GM19351 (cell line): ENCODE measurements around the gene COL20A1.

Experiments used
- ATAC-seq: cut with Tn5 transposase; IDR thresholded peaks from one replicate; pipeline ENCODE4 v1.9.1; 2021; ENCODE audit warnings: mild to moderate bottlenecking, moderate library complexity; ENCODE audit not compliant: unreplicated experiment

Gene COL20A1

DNA sequence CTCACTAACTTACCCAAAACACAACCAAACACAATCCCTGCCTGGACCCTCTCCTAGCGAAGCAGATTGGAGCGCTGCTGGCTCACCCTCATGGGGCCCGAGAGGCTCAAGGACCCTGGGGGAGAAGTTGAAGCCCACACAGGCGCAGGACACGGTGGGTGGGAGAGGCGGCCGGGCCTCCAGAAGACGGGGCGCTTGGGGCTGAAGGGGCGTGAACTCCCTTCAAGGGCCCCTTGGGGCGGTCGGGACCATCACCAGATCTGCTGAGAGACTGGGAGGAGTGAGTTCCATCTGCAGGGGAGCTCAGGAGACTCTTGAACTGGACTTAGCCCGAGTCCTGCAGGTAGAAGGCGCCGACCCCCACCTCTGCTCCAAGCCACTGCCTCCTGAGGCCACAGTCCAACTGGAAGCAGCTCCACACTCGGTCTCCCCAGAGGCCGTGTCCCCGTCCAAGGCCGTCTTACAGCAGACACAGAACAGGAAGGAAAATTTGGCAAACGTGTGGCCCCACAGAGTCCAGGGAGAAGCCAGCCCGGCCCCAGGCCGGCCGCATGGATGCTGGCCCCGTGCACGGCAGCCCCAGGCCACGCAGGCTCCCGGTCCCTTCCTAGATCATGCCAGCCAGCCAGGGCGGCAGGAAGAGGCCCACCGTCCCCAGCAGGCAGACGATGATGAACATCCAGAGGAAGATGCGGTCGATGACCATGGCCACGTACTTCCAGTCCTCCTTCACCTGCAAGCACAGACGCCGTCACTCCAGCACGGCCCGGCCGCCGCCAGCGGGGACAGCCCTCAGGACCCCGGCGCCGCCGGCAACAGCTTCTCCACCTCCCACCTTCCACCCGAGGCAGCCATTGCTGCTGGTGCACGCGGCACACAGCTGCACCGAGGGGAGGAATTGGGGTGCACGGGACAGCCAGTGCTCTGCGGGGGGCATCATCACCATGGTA, 53.4 kb downstream of the COL20A1 start:
- no peak for ATAC-seq

DNA sequence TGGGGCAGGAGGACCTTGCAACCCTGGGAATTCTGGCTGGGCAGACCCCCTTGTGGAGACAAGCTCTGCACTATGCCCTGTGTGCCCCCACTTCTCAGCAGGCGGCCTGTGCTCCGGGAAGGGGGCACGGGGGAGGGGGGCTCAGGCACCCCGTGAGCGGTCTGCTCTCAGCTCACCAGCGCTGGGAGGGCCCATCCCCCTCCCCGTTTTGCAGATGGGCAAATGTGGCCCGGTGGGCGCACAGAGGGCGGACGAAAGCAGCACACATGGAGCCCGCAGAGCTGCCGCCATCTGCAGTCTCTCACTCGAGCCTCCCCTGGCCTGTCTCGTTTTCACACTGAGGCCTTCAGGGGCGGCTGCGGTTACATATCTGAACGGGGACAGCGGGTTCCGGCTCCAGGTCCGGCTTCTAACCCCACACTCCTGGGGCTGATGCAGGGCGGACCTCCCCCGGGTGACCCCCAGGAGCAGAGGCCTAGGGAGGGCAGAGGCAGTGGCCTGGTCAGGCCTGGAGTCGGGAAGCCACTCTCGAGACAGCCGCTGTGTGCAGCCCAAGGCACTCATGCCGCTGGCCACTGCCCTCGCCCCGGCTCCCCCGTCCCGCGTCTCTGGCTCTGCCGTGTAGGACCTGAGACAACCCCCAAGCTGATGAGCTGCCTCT, 54.2 kb downstream of the COL20A1 start:
- ATAC-seq: no peak

DNA sequence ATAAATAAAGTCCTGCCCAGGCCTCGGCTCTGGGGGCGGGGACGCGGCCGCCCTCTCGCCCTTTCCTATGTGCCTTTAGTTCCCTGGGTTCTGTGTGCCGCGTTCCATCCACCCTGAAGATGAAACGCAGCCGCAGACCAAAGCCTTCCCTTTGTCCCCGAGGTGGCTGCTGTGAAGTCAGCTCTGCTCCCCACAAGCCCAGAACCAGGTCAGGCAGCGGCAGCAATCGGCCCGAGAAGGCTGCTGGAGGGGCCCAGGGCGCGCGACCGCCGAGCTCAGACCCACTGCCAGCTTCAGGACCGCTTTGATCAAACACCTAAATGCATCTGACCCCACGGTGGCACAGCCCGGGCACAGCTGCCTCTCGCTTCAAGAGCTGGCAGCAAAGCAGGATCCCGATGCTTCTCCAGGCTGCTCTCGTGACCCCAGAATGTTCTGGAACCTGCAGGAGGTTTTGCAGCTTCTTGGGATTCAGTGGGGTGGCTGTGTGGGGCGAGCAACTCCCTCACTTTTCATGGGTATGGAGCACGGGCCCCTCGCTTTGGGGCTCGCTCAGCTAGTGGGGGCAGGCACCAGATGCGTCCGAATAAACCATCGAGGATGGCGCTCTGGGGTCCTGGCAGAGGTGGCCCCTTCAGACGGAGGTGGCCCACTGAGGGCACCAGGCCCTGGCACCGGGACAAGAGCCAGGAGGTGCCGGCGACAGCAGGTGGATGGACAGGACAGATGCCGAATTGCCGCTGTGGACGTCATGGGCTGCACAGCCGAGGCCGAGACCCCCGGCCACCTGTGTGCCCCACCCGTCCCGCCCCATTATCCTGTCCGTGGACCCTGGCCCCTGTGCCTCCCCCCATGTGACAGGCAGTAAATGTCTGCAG, 55.2 kb downstream of the COL20A1 start:
- no peak for ATAC-seq

DNA sequence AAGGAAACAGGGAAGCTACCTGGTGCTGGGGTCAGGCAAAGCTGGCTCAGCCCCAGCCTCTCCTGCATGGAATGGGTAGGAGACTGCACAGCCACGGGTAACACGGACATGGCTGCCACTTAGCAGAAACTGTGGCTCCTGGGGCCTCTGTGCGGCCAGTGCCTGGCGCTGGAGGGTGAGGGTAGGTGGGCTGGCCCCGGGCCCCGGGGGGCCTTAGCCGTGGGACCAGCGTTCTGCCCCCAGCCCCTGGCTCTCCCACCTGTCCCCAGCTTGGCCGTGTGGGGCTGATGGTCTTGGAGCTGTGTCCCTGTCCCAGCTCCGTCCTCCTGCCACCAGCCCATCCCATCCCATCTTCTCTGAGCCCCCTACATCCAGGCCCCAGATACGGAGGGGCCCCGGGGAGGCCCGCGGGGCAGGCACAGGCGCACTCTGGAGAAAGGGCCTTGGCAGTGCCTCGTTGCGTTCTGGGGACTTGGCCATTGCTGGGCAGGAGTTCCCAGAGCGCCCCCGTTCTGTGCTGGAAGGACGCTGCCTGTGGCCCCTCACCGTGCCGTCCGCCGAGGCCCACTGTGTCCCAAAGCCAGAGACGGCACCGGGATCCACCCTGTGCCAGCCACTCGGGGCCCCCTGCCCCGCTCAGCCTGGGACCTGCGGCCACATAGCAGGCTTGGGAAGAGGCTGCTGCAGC, 56.0 kb downstream of the COL20A1 start:
- ATAC-seq: no peak

DNA sequence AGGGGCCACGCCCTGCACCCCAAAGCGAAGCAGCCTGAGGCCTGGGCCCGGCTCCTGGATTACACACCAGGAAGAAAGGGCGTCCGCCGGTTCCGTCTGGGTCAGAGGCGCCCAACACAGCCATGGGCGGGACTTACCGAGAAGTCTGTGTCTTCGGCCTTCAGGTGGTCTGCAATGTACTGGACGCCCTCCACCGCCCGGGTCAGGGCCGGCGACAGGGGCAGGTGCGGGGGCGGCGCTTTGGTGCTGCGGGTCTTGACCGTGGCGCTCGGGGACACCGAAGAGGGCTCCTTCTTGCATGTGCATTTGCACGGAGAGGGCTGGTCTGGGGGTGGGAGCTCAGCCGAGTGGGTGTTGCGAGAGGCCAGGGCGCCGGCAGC, 56.5 kb downstream of the COL20A1 start:
- no peak for ATAC-seq

DNA sequence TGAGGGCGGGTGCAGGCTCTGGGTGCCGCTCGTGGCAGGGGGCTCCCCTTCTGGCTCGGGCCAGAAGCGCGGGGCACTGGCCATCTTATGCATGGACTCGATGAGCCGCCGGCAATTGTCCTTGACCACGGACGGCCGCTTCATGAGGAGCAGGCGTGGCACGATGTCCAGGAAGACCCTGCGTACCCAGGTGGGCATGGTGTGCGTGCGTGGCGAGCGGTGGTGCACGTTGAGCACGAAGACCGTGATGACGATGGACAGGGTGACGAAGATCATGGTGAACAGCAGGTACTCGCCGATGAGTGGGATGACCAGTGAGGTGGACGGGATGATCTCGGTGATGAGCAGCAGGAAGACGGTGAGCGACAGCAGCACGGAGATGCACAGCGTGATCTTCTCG, 57.2 kb downstream of the COL20A1 start:
- ATAC-seq: no peak

DNA sequence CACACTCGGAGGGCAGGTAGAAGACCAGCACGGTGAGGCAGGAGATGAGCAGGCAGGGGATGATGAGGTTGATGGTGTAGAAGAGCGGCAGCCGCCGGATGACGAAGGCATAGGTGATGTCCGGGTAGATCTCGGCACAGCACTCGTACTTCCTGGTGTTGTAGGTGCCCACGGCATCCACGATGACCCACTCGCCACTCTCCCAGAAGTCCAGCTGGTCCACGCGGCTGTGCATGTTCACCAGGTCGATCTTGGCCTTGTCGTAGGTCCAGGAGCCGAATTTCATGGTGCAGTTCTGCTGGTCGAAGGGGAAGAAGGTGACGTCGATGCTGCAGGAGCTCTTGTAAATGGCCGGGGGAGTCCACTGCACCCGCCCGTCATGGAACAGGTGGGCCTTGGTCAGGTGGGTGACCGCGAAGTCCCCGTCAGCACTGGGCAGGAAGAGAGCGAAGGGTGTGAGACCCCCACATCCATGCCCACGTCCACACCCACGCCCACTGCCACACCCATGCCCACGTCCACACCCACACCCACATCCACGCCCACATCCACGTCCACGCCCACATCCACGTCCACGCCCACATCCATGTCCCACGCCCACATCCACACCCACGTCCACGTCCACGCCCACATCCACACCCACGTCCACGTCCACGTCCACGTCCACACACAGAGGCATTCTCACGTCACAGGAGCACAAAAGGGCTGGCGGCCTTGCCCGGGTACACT, 57.8 kb downstream of the COL20A1 start:
- ATAC-seq: no peak

DNA sequence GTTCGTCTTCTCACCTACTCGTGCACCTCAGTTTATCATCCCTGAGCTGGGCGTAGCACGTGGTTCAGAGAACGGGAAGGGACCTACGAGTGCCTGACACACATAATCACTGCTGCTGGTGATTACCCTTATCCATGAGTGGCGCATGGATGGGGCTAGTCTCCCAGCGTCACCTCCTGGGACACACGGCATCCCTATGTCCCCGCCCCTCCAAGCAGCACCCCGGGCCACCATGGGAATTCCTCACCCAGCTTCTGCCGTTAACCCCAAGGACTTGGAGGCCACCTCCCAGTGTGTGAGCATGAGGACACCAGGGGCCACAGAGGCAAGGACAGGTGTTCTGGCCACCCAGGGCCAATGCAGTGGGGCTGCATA, 58.3 kb downstream of the COL20A1 start:
- ATAC-seq: no peak

DNA sequence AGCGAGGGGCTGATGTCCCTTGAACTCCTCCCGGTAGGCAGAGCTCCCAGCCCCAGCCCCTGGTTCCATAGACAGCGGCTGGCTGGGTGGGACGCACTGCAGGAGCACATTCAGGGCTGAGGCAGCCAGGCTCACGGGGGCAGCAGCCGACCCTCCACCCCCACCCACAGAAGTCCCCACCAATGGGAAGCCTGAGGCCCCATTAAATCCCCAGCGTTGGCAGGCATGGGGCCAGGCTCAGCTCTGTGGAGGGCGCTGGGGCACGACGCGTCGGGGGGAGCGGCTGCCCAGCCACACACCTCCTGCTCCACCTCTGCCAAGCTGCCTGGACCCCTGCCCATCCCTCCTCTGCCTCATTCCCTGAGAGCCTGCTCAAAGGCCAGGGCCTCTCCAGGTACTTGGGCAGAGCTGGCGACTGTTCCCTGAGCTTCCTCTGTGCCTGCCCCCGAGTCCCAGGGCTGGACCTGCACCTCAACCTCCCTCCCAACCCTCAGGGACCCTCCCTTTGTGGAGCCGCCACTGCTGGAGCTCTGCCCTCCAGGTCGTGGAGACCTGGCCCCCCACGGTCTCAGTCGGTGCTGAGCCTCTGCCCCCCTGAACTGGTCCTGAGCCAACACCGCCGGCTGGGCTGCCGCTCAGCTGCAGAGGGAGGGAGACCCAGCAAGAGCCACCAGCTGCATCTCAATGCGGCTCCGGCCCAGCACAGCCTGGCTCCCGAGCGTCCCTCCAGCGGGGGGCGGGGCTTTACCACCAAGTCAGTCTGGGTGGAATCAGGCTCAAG, 59.0 kb downstream of the COL20A1 start:
- no peak for ATAC-seq

DNA sequence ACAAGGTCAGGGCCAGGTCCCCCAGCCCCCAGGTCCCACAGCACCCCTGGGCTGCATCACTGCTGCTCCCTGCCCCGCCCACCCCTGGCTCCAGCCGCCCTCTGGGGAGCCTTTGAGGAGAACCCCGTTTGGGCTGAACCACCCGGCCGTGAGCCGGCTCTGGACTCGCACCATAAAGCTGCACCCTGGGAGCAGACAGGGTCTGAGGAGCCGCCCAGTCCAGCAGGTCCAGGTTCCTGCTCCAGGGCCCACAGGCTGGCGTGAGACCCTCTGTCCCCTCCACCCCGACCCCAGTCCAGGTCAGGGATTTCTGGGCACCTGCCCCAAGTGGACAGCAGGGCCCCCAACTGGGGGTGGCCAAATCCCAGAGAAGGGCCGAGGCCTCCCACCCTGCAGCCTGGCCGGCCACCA, 59.8 kb downstream of the COL20A1 start:
- no peak for ATAC-seq

DNA sequence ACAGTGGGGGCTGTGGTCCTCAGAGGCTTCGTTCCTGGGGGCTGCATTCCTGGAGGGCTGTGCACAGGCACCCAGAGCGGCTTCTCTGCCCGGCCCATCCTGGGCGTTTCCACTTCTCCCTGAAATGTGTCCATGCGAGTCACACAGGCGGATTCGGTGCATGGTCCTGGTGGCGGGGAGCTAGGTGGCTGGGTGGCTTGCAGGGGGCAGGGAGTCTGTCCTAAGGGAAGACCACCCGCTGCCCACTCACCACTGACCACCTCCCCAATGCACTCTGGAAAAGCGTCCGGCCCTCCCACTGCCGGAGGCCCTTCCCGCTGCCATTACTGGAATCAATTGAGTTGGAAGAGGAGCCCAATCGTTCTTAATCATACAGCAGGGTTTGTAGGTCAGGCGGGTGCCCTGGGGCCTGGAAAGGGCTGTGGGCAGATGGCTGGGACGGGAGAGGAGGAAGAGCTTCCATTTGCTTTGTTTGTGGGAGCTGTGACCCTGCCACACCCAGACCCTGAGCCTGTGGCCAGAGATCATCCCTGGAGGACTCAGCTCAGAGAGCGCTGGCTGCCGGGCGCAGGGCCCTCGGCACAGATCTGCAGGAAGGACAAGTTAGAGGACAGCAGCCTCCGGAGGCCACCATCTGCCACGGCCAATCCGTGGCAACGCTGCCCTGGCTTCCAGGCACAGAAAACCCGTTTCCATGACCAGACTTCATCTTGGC, 61.8 kb downstream of the COL20A1 start:
- ATAC-seq: no peak

DNA sequence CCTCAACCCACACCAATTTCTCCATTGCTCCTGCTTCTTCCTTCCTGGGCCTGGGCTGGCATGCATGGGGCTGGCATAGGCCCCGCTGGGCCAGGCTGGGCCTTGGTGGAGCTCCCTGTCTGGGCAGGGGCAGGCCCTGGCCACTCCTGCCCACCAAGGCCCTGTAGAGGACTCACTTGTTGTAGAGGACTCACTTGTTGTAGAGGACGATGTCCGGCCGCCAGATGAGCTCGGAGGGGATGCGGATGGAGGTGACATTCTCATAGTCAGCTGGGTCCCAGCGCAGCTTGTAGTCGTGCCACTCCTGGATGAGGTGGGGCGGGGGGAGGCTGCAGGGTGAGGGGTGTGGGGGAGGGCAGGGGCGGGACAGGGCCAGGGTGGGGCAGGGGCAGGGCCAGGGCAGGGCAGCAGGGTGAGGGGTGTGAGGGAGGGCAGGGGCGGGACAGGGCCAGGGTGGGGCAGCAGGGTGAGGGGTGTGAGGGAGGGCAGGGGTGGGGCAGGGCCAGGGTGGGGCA, 62.9 kb downstream of the COL20A1 start:
- ATAC-seq: no peak

DNA sequence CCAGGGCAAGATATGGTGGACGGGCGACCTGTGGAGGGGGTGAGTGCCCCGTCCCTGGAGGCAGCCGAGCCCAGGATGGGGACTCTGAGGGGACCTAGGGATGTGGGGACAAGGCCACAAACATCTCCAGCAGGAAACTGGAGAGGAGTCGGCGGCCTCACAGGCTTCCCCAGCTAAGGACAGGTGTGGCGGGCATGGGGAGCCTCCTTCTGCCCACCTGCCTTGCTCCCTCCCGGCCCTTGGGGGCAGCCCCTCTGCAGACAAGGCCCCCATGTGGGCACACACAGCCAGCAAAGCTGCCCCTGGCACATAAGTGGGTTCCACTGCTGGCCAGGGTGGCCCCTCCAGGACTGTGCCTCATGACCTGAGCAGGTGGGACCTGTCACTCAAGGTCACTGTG, 63.5 kb downstream of the COL20A1 start:
- no peak for ATAC-seq

DNA sequence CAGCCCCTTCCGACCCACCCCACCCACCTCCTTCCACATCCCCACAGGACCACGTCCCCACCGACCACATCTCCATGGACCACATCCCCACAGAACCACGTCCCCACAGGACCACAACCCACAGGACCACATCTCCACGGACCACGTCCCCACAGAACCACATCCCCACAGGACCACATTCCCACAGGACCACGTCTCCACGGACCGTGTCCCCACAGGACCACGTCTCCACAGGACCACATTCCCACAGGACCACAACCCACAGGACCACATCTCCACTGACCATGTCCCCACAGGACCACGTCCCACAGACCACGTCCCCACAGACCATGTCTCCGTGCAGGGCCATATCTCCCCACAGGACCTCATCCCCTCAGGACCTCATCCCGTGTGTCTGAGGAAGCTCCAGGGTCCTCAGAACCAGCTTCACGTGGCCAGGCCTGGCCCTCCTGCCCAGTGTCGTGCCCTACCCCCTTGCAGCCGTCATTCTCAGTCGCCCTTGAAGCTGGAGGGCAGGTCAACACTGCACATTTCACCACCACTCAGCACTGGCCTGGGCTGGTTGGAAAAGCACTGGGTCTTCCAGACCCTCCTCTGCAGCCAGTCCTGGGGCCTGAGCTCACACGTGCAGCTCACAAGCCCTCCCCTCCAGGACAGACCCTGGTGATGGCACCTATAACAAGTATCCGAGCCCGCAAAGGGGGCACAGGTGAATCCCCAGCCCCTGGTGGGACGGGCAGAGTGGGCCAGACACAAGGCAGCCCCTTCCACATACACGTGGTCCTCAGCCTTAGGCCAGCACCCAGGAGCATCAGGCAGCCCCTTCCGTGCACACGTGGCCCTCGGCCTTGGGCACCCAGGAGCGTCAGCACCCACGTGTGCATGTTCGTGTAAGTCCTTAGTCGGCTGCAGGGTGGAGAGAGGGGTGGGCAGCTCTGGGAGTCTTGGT, 64.2 kb downstream of the COL20A1 start:
- no peak for ATAC-seq

DNA sequence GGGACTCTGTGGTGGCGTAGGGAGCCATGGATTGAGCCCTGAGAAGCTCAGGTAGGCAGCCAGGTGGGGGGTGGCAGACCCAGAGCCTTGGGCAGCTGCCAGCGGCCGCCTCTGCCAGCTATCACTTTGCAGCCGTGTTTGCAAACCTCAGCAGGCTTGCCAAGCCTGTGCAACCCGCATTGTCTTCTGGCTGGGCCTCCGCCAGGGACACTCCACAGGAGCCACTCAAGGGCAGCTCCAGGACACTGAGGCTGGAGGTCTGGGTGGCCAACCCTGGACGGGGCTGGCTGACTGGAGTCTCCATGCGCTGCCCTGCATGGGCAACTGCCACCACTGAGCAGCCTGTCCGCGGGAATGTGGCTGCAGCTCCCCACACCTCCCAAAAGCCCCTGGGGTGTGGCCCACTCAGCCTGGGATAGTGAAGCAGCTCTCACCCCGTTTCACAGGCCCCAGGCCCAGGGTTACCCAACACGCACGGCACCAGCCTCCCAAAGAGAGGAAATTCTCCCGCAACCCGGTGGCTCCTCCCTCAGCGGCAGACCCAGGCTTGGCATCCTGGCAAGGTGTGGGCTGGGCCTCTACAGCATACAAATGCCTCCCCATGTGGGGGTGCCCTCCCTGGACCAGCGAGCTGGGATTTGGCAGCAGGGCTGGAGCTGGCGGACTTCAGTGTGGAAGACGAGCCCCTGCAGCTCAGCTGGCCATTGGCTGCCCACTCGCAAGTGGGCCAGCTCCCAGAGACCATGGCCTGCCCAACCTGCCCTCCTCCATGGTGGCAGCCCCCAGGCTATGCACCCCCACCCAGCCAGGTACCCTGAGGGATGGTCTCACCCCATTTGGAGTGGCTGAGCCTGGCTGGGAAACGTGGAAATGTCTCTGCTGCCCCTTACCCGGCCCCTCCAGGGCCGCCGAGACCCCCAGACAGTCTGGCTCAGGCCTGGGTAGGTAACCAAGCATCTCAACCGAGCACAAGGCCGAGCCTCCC, 65.2 kb downstream of the COL20A1 start:
- ATAC-seq: no peak
